HG03175 (cell line): Measurements from ENCODE around the gene PSMG3.

Experiments
- ATAC-seq: cut with Tn5 transposase; IDR thresholded peaks from one replicate; pipeline ENCODE4 v1.9.1; 2021; ENCODE audit warnings: mild to moderate bottlenecking, moderate library complexity; ENCODE audit not compliant: unreplicated experiment

Gene PSMG3

DNA sequence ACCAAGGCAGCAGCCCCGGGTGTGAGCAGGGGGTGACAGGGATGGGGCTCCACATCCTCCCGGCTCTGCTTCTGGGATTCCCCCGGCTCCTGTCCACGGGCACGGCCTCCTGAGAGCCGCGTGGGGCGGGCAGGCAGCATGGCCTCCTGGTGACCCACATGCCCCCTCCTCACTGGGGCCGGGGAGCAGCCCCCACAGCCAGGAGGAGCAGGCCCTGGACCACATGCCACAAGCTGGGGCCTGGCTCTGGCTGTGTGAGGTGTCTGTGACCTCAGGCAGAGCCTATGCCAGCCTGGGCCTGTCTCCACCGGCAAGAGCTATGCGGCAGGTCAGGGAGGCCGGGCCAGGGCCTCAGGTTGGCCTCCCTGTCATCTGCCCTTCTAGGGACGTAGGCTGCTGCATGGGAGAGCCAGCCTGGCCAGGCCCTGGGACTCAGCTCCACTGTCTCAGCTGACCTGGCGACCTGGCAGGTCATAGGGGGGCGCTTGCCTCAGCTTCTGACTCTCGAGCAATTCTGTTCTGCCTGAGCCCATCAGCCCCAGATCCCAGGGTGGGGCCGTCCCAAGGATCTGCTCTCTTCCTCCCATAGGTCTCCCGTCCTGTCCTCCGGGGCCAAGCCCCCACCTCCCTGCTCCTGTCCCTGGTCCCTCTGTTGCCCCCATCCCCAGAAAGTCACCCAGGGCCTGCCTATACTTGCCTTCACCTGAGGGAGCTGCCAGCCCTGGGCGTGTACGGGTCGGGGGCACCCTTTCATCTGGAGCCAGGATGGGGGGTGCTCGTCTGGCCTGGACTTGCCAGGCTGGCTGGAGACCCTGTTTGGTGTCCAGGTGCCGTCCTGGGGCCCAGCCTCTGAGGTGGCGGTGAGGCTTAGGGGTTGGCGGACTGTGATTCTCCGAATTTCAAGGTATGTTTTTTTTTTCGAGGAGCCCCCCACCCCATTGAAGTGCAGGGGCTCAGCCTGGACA, 9.9 kb downstream of the PSMG3 start:
- ATAC-seq: no peak

DNA sequence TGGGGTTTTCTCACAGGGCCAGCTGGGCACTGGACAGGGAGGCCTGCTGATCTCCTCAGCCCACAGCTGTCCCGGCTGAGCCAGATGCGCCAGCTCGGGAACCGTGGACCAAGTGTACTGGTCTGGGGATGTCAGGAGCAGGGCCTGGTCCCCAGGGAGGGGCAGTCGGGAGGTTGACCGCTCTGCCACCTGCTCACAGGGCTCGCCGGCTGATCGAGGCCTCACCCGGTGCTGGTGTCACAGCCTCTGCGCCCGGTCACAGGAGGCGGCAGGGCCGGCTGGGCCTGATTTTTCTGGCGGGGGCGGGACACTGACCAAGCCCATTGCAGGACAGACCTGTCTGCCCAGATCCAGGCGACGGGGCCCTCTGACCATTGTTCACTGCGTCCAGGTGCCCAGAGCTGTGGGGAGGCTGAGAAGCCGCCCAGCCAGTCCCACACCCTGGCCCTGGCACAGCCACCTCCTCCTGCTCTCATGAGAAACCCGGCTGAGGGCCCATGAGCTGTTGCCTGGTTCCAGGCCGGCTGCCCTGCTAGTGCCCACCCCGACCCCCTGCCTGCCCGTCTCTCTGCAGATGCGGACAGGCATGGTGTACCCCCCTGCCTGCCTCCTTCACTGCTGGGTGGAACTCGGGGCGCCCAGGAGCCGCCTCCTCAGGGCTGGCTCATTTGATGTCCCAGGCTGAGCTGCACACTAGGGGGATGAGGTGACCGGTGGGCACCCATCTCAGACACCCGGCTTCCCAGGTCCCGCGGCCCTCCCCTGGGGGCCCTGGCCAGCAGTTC, 10.8 kb downstream of the PSMG3 start:
- ATAC-seq: no peak

DNA sequence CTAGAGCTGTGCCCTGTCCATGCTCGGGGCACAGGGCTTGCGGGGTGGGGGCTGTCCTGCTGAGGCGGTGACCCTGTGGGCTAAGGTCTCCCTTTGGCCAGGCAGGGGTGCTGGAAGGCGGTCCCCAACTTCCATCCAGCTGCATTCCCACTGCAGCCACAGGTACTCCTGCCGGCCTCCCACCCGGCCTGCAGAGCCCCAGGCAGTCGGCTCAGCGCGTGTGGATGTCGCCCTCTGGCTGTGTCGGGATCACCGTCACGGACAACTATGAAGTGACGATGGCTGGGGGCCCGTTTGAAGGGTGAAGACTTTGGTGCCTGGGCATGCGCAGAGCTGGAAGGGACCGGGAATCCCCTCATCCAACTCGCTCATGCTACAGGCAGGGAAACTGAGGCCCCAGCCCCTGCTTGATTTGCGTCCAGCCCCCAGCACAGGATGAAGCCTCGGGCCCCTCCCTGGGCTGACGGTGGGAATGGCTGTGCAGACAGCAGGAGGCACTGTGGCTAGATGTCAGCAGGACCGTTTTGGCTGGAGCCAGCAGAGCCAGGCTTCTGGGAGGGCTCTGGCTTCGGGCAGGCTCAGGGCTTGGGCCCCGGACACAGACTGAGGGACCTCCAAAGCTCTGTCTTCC, 11.5 kb downstream of the PSMG3 start:
- ATAC-seq: no peak

DNA sequence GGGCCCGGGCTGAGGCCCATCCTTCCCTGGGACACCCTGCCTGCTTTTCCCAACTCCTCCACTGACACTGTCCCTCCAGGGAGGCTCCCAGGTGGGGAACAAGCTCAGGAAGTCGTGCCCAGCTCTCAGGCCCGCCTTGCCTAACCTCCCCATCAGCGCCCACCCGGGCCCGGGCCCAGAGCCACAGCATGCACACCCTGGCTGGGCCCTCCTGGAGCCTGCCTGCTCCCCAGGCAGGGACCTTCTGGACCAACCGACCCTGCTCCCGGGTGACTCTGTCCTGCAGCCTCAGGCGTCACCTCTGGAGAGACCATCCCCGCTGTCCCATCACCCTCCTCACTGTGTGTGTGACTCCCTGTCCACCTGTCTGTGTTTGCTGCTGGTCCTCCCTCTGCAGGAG, 12.1 kb downstream of the PSMG3 start:
- no peak for ATAC-seq

DNA sequence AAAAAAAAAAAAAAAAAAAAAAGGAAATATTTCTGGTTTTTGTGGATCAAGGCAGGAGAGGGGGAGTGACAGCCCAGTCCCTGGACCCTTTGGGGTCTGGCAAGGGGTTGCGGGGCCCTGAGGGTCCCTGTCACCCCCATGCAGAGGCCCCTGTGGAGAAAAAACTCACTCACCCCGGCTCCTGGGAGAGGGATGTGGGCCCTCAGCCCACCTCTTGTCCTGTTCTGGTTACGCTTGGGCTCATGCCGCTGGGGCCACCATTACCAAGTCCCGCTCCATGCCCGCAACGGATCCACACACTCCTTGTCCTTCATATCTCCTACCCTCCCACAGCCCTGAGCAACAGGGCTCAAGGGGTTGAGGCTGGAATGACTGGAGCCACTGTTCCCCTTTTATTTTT, 12.8 kb downstream of the PSMG3 start:
- no peak for ATAC-seq

DNA sequence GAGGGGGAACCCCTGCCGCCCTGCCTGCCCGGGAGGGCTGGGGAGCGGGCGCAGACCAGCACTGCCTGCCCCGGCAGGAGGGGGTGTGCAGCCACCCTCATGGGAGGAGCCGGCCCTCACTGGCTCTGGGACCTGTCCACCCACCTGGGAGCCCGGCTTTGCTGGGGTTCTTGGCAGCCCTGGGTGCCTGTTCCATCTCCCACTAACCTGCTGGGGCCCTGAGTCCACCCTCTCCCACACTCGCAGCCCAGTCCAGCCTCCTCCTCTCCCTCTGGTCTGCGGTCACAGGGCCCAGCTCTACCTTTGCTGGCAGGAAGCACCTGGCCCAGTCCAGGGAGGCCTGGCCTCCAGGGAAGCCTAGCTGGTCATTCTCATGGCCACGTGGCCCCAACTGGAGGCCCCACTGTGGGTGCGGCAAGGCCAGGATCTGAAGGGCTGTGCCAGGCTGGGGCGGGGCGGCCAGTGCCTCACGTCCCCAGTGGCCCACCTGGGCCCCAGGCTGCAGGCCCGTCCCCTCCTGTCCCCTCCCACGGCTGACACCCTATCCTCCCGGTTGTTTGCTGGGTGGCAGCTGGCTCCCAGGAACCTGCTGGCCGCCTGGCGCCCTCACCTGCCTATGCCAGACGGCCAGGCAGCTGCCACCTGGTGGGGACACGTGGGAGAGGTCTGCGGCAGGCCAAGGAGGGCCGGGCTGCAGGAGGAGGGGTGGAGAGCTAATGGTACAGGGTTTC, 13.9 kb downstream of the PSMG3 start, which contains the start of gene TMEM184A:
TMEM184A (minus strand) TSS at position 393 of the 731 bp plus-strand sequence. CDS start 721 bp downstream, outside the sequence.
- ATAC-seq: no peak

DNA sequence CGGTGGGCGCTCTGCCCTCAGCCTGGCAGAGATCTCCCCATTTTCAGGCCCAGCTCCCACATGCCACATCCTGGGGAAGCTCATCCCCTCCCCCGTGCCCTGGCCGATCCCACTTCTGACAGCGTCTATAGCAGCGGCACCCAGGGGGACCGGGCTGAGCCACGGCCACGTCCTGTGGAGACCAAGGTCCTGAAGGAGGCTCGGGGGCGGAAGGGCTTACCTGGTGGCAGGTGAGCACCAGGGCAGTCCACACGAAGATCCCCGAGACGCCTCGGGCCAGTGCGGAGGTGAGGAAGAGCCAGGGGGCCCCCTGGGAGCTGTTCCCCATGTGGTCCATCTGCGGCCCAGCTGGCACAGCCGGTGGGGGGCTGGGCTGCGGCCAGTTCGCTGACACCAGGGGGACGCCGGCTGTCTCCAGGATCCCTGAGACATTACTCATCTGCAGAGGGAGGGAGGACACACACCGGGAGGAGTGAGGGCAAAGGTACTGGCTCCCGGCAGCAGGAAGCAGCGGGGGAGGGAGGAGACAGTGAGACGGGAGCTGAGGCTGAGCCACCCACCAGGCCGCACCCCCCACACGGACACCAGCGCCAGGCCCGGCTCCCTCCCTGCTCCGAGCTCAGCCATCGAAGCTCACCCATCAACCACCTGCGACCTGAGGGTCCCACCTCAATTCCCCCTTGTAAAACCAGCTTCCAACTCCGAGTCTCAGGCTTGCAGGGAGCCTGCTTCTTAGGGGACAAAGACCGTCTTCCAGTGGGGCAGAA, 14.6 kb downstream of the PSMG3 start:
- ATAC-seq: no peak

DNA sequence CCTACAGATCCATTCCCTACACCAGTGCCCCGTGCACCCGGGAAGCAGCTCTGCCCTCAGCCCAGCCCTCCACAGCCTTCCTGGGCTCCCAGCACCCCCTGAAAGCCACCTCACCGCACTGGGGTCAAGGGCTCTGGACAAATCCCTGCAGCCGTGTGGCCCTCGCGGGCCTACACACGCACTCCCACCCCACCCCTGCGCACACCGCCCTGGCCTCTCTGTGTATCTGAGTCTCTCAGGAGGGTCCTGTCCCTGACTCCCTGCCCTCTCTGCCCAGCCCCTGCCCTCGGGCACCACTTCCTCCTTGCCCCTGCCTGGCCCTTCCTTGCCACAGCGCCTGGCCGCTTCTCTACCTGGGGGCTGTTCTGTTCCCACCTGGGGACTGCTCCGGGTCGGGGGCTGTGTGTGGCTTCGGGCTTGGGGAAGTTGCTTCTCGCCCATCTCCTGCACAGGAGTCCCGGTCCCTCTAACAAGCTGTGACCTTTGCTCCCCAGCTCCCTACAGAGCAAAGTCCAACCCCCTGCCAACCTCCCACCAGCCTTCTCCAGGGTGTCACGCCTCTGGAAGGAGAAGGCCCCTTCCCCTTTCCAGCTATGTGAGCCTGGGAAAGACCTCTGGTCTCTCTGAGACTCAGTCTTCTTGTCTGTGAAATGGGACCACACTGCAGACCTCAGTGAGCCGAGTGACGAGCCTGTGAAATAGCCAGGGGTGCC, 15.3 kb downstream of the PSMG3 start:
- ATAC-seq: no peak

DNA sequence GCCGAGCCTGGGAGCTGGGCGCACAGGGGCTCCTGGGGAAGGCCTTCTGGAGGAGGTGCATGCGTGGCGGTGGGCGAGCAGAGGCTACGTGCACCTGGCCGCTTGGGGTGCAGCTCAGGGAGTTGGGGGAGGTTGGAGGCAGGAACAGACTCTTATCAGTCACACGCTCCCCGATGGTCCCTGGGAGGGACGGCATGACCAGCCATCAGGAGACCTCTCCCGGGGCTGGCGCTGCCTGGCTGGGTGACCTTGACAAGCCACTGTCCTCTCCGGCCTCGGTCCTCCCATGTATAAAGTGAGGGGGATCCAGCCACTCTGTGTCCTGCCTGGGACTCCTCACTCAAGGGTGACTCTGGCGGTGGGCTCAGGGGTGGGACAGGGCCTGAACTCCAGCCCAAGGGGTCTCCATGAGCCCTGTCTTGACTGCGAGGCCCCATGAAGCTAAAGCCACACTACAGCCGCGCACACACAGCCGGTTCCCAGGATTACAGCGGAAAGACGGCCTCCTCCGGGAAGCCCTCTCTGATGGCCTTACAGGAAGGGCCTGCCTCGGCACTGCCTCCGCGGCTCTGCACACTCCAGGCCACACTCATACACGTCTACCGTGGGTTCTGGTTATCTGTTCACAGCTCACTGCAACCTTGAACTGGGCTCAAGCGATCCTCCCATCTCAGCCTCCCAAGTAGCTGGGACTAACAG, 16.2 kb downstream of the PSMG3 start:
- ATAC-seq: no peak

DNA sequence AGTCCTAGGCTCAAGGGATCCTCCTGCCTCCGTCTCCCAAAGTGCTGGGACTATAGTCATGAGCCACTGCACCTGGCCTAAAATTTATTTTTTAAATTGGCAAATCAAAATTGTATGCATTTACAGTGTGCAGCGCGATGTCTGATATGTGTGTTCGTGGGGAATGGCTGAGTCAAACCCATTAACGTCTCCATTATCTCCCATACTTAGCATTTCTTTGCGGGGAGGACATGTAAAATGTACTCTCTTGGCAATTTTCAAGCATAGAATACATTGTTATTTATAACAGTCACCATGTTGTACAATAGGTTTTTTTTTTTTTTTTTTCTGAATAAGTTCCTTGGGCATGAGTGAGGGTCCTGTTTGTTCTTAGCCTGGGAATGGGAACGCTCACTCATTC, 17.6 kb downstream of the PSMG3 start:
- no peak for ATAC-seq

DNA sequence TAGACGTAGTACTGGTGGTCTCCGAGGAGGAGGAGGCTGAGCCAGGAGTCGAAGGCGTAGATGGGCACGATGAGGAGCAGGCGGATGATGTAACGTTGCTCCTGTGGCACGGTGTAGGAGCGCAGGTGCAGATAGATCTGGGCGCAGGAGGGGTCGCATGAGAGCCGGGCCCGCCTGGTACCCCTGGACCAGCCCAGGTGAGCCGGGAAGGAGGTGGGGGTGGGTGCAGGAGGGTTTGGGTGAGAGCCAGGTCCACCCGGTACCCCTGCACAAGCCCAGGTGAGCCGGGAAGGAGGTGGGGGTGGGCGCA, 19.0 kb downstream of the PSMG3 start:
- no peak for ATAC-seq

DNA sequence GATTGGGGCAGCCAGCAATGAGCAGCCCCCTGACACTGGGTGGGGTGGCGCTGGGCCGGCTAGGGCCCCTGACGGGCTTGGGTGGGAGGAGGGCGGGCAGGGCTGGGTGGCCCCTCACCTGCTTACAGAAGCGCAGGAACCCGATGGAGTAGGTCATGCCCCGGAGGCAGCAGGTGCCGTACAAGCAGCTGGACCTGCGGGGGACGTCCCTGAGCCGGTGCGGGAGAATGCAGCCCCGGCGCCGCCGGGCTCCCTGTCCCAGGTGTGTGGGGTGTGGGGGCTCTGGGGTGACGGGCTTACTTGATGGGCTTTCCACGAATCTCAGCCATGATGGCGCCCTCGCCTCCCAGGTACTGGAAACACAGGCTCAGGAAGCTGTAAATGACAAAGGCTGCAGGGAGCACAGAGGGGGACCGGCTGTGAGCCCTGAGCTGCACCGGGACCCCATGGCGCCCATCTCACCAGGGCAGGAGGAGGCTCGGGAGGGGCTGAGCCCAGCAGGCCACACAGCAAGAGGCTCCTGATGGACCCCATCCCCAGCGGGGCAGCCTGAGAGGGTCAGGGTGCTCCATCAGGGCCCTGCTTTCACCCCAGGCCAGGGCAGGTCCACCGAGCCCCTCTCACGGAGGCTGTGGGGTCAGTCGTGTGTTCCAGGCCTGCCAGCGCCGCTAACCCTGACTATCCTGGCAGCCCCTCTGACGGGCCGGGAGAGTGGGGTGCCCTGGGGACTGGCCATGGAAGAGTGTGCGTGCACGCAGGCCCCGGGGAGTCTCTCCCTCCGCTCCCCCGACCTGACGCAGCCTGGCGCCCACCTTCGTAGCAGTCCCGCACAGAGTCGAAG, 19.6 kb downstream of the PSMG3 start:
- ATAC-seq: no peak

DNA sequence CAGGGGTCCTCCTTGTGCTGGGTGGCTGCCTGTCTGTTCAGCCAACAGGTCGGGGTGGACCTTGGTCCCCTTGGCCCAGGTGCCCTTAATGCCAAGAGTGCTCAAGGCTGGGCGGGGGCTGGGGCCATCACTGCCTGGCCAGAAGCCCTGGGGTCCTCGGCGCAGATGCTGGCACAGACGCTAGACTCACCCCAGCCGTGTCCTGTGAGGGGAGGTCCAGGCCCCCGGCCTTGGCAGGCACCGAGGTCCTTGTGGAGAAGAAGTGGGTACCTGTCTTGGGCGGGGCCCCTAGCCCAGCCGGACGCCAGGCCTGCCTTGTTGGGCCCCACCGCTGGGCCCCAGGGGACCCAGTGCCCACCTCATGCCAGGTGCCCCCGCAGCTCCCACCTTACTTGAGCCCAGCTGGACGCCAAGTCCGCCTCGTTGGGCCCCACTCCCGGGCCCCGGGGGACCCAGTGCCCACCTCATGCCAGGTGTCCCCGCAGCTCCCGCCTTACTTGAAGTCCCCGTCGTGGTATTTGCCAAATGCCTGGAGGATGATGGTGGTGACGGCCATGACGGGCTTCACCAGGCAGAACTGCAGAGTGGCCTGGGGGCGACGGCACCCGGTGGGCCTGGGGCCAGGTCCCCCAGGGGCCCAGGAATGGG, 20.4 kb downstream of the PSMG3 start:
- no peak for ATAC-seq

DNA sequence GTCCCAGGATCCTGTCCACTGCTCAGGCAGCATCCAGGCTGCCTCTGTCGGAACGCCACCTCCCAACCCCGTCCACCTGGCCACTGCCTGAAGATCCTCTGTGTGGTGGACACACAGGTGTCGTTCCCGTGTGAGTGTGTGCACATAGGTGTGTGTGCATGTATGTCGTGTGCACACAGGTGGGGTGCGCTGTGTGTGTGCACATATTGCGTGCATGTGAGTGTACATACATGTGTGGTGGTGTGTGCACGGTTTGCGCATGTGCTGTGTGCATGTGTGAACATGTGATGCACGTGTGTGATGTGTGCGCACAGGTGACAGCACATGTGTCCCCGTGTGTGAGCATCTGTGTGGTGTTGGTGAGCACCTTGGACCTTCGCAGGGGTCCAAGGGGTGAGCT, 20.9 kb downstream of the PSMG3 start:
- ATAC-seq: no peak

DNA sequence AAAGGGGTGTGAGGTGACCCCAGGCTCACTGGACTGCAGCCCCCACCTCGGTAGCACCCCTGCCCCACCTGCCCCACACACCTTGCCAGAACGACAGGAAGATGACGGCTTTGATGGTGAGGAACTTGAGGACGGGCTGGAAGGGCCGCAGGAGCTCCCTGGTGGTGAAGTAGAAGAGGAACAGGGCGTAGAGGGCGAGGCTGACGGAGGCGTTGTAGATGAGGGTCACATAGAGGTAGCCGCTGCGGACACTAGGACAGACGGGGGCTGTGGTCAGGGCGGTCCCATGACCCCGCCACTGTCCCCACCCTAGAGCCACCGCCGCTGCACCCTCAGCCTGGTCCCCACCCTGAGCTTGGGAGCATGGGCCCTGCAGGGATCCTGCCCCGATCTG, 21.4 kb downstream of the PSMG3 start:
- no peak for ATAC-seq

DNA sequence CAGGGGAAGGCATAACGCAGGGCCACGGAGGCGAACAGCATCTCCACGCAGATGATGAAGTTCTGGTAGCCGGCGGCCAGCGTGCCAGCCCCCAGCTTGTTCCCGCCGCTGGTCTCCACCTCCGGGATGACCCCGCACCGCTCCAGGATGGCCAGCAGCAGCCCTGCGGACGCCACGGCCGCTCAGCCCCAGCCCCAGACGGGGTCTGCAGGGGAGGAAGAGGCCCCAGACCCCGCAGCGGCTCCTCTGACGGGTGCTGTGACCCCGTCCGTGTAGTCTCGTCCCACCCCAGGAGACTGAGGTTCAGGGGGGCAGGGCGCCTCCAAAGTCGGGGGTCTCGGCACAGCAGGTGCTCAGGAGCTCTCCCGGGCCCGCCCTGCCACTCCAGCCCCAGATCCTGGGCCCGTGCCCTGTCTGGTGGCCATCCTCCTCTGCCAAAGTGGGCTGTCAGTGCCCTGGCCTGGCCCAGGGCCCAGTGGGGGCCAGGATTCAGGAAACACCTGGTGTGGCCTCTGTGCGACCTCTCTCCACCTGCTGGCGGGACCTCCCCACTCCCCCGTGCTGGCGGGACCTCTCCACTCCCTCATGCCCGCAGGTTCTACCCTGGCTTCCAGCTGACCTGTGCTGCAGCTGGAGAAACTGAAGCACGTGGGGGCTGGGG, 21.9 kb downstream of the PSMG3 start:
- ATAC-seq: no peak
